Activated naive CD4-positive, alpha-beta T cell treated with anti-CD3 and anti-CD28 coated beads, Interleukin-2, amount 50 U/mL, for 24 hours (primary cell): ENCODE results near the gene GNAQ.
"Not testable (repeated sequence)": the region's sequence is repeated elsewhere in the genome, so short reads cannot be mapped to it uniquely, and the experiment has no call there.

Experiments used
- H3K27ac Mint-ChIP-seq: one replicate; pipeline ENCODE4 v1.8.0; 2021; ENCODE audit warnings: mild to moderate bottlenecking, mixed read lengths
- H3K27me3 Mint-ChIP-seq: one replicate; pipeline ENCODE4 v1.8.0; 2021; ENCODE audit warnings: mixed read lengths
- H3K36me3 Mint-ChIP-seq: one replicate; pipeline ENCODE4 v1.8.0; 2021; ENCODE audit warnings: mixed read lengths
- H3K4me1 Mint-ChIP-seq: one replicate; pipeline ENCODE4 v1.8.0; 2021; ENCODE audit warnings: mixed read lengths
- H3K4me3 Mint-ChIP-seq: one replicate; pipeline ENCODE4 v1.8.0; 2021; ENCODE audit warnings: mild to moderate bottlenecking, mixed read lengths
- H3K9me3 Mint-ChIP-seq: one replicate; pipeline ENCODE4 v1.8.0; 2021; ENCODE audit warnings: mixed read lengths

The GNAQ gene

GRCh38 chr9:78031444-78031892 is at the start of gene GNAQ:
GNAQ (minus strand) TSS chr9:78031811; CDS start chr9:78031235, 576 bp downstream.
- Mint-ChIP-seq H3K27ac (peak within 1 kb of the TSS; percentile 96), H3K4me3 (peak within 1 kb of the TSS; percentile 96), H3K27me3 (no peaks in the 10 kb centered on the region), H3K4me1 (peaks cover 70% of the 10 kb centered on the region), H3K9me3 (no peaks in the 10 kb centered on the region), H3K36me3 (no peaks in the 10 kb centered on the region)

GRCh38 chr9:78074385-78075291 is 43.0 kb upstream of the GNAQ start:
- Mint-ChIP-seq H3K9me3 (peaks cover 13% of the 10 kb centered on the region), H3K27ac (peak overlapping the region; percentile 92), H3K4me3 (peak overlapping the region; percentile 68), H3K27me3 (no peaks in the 10 kb centered on the region), H3K36me3 (peaks cover 7% of the 10 kb centered on the region), H3K4me1 (peaks cover 53% of the 10 kb centered on the region)

- peaks cover 13% of the 10 kb centered on the region for H3K9me3 Mint-ChIP-seq
- no peaks in the 10 kb centered on the region for H3K27me3 Mint-ChIP-seq
- peak overlapping the region; percentile 92 for H3K27ac Mint-ChIP-seq
- peaks cover 7% of the 10 kb centered on the region for H3K36me3 Mint-ChIP-seq
- H3K4me1 Mint-ChIP-seq = peaks cover 53% of the 10 kb centered on the region
- H3K4me3 Mint-ChIP-seq = no peak overlapping the region
Measured at GRCh38 chr9:78073722-78074121, 42.1 kb upstream of the GNAQ start.

- H3K4me3 Mint-ChIP-seq = no peak overlapping the region
- H3K9me3 Mint-ChIP-seq = peaks cover 6% of the 10 kb centered on the region
- no peaks in the 10 kb centered on the region for H3K27me3 Mint-ChIP-seq
- peaks cover 2% of the 10 kb centered on the region for H3K36me3 Mint-ChIP-seq
- peaks cover 51% of the 10 kb centered on the region for H3K4me1 Mint-ChIP-seq
- no peak overlapping the region for H3K27ac Mint-ChIP-seq
Measured at GRCh38 chr9:78072586-78073199, 41.1 kb upstream of the GNAQ start.

- Mint-ChIP-seq H3K4me3 (no peak overlapping the region), H3K27me3 (no peaks in the 10 kb centered on the region), H3K36me3 (no peaks in the 10 kb centered on the region), H3K9me3 (peaks cover 6% of the 10 kb centered on the region), H3K4me1 (peaks cover 32% of the 10 kb centered on the region), H3K27ac (peak overlapping the region; percentile 27)
Measured at GRCh38 chr9:78070521-78070920, 38.9 kb upstream of the GNAQ start.

- Mint-ChIP-seq H3K9me3 (peaks cover 6% of the 10 kb centered on the region), H3K27ac (no peak overlapping the region), H3K27me3 (no peaks in the 10 kb centered on the region), H3K4me1 (no peaks in the 10 kb centered on the region), H3K36me3 (no peaks in the 10 kb centered on the region), H3K4me3 (no peak overlapping the region)
Measured at GRCh38 chr9:78064075-78064474, 32.5 kb upstream of the GNAQ start.

- H3K4me1 Mint-ChIP-seq = no peaks in the 10 kb centered on the region
- no peak overlapping the region for H3K27ac Mint-ChIP-seq
- H3K4me3 Mint-ChIP-seq = no peak overlapping the region
- H3K27me3 Mint-ChIP-seq = no peaks in the 10 kb centered on the region
- peaks cover 6% of the 10 kb centered on the region for H3K9me3 Mint-ChIP-seq
- no peaks in the 10 kb centered on the region for H3K36me3 Mint-ChIP-seq
Measured at GRCh38 chr9:78062710-78063109, 31.1 kb upstream of the GNAQ start.

- H3K9me3 Mint-ChIP-seq, H3K27me3 Mint-ChIP-seq, H3K36me3 Mint-ChIP-seq, H3K27ac Mint-ChIP-seq: not testable (repeated sequence)
- Mint-ChIP-seq H3K4me3 (peak overlapping the region; percentile 39), H3K4me1 (peaks cover 24% of the 10 kb centered on the region)
Measured at GRCh38 chr9:78054218-78054617, 22.6 kb upstream of the GNAQ start.

GRCh38 chr9:78053627-78054026 is 22.0 kb upstream of the GNAQ start:
- Mint-ChIP-seq H3K9me3 (no peaks in the 10 kb centered on the region), H3K4me1 (peaks cover 24% of the 10 kb centered on the region), H3K4me3 (no peak overlapping the region), H3K27ac (no peak overlapping the region), H3K36me3 (peaks cover 1% of the 10 kb centered on the region), H3K27me3 (no peaks in the 10 kb centered on the region)

GRCh38 chr9:78050421-78050820 is 18.8 kb upstream of the GNAQ start:
- peaks cover 24% of the 10 kb centered on the region for H3K4me1 Mint-ChIP-seq
- H3K36me3 Mint-ChIP-seq = peaks cover 1% of the 10 kb centered on the region
- H3K27me3 Mint-ChIP-seq = no peaks in the 10 kb centered on the region
- H3K4me3 Mint-ChIP-seq = no peak overlapping the region
- no peak overlapping the region for H3K27ac Mint-ChIP-seq
- no peaks in the 10 kb centered on the region for H3K9me3 Mint-ChIP-seq

GRCh38 chr9:78049484-78049883 is 17.9 kb upstream of the GNAQ start:
- H3K27me3 Mint-ChIP-seq = peaks cover 2% of the 10 kb centered on the region
- no peak overlapping the region for H3K27ac Mint-ChIP-seq
- no peak overlapping the region for H3K4me3 Mint-ChIP-seq
- no peaks in the 10 kb centered on the region for H3K36me3 Mint-ChIP-seq
- no peaks in the 10 kb centered on the region for H3K9me3 Mint-ChIP-seq
- H3K4me1 Mint-ChIP-seq = peaks cover 23% of the 10 kb centered on the region

- no peaks in the 10 kb centered on the region for H3K9me3 Mint-ChIP-seq
- no peak overlapping the region for H3K4me3 Mint-ChIP-seq
- no peak overlapping the region for H3K27ac Mint-ChIP-seq
- H3K27me3 Mint-ChIP-seq = peaks cover 2% of the 10 kb centered on the region
- no peaks in the 10 kb centered on the region for H3K36me3 Mint-ChIP-seq
- peaks cover 7% of the 10 kb centered on the region for H3K4me1 Mint-ChIP-seq
Measured at GRCh38 chr9:78047106-78047505, 15.5 kb upstream of the GNAQ start.

- Mint-ChIP-seq H3K27ac (no peak overlapping the region), H3K36me3 (no peaks in the 10 kb centered on the region), H3K4me3 (no peak overlapping the region), H3K27me3 (peaks cover 2% of the 10 kb centered on the region), H3K9me3 (no peaks in the 10 kb centered on the region), H3K4me1 (peaks cover 6% of the 10 kb centered on the region)
Measured at GRCh38 chr9:78046112-78046511, 14.5 kb upstream of the GNAQ start.

- Mint-ChIP-seq H3K4me1 (no peaks in the 10 kb centered on the region), H3K9me3 (no peaks in the 10 kb centered on the region), H3K27me3 (peaks cover 2% of the 10 kb centered on the region), H3K4me3 (no peak overlapping the region), H3K27ac (peak overlapping the region; percentile 59), H3K36me3 (no peaks in the 10 kb centered on the region)
Measured at GRCh38 chr9:78044886-78045285, 13.3 kb upstream of the GNAQ start.

GRCh38 chr9:78044189-78044588 is 12.6 kb upstream of the GNAQ start:
- H3K4me1 Mint-ChIP-seq = no peaks in the 10 kb centered on the region
- H3K27ac Mint-ChIP-seq = no peak overlapping the region
- H3K36me3 Mint-ChIP-seq = no peaks in the 10 kb centered on the region
- H3K9me3 Mint-ChIP-seq = no peaks in the 10 kb centered on the region
- H3K27me3 Mint-ChIP-seq = peaks cover 2% of the 10 kb centered on the region
- H3K4me3 Mint-ChIP-seq = no peak overlapping the region

GRCh38 chr9:78041971-78042370 is 10.4 kb upstream of the GNAQ start:
- Mint-ChIP-seq H3K36me3 (no peaks in the 10 kb centered on the region), H3K27me3 (peaks cover 2% of the 10 kb centered on the region), H3K4me3 (no peak overlapping the region), H3K9me3 (no peaks in the 10 kb centered on the region), H3K27ac (no peak overlapping the region), H3K4me1 (no peaks in the 10 kb centered on the region)
